ENCODE measurements around the gene CCDC57.

DNA sequence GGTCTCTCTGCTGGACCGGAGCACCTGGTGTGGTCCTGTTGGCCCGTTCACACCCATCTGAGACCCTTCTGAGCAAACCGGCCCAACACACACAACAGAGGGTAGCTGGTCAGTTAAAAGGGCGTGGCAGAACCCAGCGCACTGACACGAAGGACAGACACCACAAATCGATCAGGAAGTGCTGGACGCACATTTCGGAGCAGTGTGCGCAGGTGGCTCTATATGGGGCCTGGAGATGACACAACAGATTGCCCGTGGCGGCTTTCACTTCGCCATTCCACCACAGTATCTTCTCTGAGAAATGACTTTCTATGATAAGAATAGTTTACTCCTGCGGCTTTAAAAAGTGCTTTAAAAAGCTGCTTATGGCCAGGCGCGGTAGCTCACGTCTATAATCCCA lies 12.5 kb downstream of the CCDC57 start:
- TF ChIP-seq, protein P1, sequence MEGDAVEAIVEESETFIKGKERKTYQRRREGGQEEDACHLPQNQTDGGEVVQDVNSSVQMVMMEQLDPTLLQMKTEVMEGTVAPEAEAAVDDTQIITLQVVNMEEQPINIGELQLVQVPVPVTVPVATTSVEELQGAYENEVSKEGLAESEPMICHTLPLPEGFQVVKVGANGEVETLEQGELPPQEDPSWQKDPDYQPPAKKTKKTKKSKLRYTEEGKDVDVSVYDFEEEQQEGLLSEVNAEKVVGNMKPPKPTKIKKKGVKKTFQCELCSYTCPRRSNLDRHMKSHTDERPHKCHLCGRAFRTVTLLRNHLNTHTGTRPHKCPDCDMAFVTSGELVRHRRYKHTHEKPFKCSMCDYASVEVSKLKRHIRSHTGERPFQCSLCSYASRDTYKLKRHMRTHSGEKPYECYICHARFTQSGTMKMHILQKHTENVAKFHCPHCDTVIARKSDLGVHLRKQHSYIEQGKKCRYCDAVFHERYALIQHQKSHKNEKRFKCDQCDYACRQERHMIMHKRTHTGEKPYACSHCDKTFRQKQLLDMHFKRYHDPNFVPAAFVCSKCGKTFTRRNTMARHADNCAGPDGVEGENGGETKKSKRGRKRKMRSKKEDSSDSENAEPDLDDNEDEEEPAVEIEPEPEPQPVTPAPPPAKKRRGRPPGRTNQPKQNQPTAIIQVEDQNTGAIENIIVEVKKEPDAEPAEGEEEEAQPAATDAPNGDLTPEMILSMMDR (IDR thresholded peaks at IDR 0.05) = no peak
- TF ChIP-seq POLR2A (IDR thresholded peaks at IDR 0.05) = no peak

Measured in esophagus squamous epithelium (tissue), 4 donors.